Measurements from ENCODE around the gene SMG9.

The SMG9 gene

GRCh38 chr19:43755256-43755801 is 567 bp upstream of the SMG9 start:
- DNase-seq (ENCODE audit: low spot score): peak; percentile 81

- no peak for DNase-seq (ENCODE audit: low spot score)
Measured at GRCh38 chr19:43754253-43754502, 584 bp downstream of the SMG9 start.

GRCh38 chr19:43752287-43752875 is 2.4 kb downstream of the SMG9 start:
- DNase-seq (ENCODE audit: low spot score): no peak

- no peak for DNase-seq (ENCODE audit: low spot score)
Measured at GRCh38 chr19:43751466-43752220, 3.1 kb downstream of the SMG9 start.

- no peak for DNase-seq (ENCODE audit: low spot score)
Measured at GRCh38 chr19:43749898-43750297, 4.9 kb downstream of the SMG9 start.

DNA sequence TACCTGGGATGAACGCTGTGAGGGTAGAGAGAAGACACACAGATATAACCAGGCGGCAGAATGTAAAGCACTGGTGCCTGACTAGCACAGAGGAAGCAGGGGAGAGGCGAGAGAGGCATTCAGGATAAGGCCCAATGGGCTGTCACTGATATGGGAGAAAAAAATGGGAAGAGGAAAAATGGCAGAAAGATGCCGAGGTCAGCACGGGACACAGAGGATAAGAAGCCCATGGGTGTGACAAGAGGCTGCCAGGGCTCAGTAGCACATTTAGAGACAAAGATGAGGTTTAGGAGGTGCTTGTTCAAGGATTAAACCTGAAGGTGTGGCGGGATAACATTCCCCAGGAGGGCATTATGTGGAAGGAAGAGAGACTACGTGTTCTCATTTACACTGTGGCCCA is 5.6 kb downstream of the SMG9 start:
- DNase-seq (ENCODE audit: low spot score): no peak

DNA sequence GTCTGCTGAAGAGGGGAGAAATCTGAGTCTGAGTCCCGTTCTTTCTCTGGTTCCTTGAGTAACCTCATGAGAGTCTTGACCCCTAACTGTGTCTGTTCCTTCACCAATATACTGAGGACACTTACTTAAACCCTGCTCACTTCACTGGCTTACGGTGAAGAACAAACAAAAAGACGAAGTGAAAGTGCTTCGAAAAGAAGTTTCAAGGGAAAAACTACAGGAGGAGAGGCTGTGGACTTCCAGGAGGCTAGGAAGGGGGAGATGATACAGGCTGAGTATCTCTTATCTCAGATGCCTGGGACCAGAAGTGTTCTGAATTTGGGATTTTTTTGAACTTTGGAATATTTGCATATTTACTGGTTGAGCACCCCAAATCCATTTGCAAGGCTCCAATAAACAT is 6.1 kb downstream of the SMG9 start:
- no peak for DNase-seq (ENCODE audit: low spot score)

GRCh38 chr19:43748205-43748594 is 6.6 kb downstream of the SMG9 start:
- DNase-seq (ENCODE audit: low spot score): no peak

DNA sequence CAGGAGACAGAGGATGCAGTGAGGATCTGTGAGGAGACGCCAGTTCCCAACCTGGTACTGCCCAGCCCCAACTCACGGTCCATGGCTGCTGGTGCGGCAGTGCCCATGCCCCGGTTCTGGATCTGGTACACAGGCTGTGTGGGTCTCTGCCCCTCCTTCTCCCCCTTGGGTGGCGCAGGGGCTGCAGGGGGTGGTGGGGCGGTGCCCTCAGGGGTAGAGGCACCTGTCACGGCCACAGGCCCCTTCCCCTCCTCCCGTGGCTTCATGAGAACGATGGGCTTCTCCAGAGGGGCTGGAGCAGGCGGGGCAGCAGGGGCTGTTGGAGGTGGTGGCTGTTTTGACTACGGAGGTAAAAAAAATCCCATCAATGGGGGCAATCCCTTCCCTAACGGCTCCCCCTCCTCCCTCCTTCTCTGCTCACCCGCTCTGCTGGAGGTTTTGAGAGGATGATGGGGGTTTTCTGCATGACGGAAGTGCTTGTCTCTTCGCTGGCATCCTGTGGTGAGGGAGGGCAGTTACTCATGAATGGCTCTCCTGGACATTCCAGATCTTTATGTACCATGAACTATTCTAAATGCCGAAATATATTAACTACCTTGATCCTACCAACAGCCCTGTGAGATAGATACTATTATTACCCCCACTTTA is 7.1 kb downstream of the SMG9 start:
- DNase-seq (ENCODE audit: low spot score): no peak

GRCh38 chr19:43743059-43743458 is 11.7 kb downstream of the SMG9 start:
- DNase-seq (ENCODE audit: low spot score): no peak

GRCh38 chr19:43741075-43741825 is 13.5 kb downstream of the SMG9 start:
- DNase-seq (ENCODE audit: low spot score): no peak

DNA sequence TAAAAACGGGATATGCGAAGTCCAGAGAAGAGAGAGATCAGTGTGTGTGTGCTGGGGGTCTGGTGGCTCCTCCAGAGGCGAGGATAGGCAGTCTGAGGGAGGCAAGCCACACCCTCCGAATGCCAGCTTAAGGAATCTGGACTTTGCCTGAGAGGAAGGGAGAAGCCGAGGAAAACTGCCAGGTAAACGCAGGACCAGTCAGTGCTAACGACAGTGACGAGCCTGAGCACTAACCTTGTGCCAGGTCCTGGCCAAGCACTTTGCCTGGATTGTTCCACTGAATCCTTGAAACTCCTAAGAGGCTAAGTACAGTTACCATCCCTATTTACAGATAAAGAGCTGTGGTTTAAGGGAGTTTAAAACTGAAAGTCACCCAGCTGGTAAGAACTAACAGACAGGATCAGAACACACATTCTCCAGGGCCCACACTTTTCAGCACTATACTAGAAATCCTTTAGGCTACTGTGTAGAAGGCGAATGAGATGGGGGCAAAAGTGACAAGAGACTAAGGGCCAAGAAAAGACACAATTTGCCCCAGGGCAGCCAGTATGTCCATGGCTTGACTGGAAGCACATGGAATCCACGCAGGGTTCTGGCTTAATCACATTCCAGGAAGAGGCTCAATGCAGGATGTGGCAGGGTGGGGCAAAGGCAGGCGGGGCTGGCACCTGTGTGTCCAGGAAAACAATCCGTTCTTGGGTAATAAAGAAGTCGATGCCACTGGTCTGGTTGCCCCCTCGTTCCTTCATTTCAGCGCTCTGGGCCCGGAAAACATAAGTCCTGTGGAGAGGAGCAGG is 15.1 kb downstream of the SMG9 start:
- DNase-seq (ENCODE audit: low spot score): no peak

DNA sequence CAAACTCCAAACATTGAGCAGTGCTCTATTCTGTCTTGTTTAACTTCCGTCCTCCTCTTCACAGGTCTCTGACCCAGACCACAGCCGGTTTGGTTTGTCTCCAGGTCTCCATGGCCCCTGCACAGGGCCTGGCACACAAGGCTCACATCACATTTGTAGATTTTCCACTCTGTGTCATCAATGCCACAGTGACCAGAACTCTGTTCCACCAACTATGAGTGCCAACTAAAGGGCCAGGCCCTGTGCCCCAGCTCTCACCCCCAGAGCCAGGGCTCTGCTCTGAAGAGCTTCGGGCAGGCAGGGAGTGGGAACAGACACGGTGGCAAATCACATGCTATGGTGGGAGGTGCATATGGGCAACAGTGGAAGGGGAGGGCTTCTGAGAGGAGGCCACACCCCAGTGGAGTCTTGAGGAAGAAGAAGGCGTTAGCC is 16.0 kb downstream of the SMG9 start:
- peak; percentile 68 for DNase-seq (ENCODE audit: low spot score)

- DNase-seq (ENCODE audit: low spot score): no peak
Measured at GRCh38 chr19:43735957-43736356, 18.8 kb downstream of the SMG9 start.

DNA sequence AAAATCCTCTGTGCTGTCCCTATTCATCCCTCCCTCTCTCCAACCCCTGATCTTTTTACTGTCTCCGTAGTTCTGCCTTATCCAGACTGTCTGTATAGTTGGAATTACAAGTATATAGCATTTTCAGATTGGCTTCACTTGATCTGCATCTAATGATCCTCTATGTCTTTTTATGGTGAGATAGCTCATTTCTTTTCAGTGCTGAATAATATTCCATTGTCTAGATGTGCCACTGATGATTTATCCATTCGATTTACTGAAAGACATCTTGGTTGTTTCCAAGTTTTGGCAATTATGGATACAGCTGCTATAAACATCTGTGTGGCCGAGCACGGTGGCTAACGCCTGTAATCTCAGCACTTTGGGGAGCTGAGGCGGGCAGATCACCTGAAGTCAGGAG is 19.7 kb downstream of the SMG9 start:
- DNase-seq (ENCODE audit: low spot score): no peak

- no peak for DNase-seq (ENCODE audit: low spot score)
Measured at GRCh38 chr19:43731846-43732245, 22.9 kb downstream of the SMG9 start.

DNA sequence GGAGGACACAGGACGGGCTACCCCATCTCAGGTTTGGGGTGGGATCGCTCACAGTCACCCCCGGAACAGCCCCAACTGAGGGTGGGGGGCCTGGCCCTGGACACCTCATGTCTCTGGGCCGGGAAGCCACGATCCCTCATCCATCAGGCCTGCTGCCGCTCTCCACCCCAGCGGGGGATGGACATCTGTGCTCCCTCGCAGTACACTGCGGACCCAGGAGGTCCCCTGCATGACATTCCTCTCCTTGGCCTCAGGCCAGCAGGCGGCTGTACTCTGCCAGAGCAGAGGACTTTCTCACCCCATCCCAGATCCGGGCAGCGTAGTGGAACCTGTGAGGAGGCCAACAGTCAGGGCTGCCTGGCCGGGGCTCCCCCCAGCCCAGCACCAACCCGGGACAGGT is 23.4 kb downstream of the SMG9 start:
- no peak for DNase-seq (ENCODE audit: low spot score)

DNA sequence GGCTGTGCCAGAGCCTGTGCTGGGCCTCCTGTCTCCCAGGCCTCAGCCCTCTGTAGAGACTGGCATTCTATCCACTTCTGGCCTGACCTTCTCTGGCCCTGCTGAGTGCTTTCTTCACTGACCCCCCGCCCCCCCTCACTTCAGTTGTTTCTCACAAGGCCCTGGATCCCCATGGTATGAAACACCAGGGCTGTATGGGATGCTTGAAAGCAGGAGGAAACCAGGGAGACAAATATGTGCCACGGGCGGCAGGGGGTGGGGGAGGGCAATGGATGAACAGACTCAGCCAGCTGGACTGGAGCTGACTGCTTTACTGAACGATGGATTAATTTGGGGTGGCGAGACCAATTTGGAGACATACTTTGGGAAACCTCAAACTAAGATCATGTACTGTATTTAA is 24.8 kb downstream of the SMG9 start:
- no peak for DNase-seq (ENCODE audit: low spot score)

- DNase-seq (ENCODE audit: low spot score): no peak
Measured at GRCh38 chr19:43727593-43727853, 27.2 kb downstream of the SMG9 start.

DNA sequence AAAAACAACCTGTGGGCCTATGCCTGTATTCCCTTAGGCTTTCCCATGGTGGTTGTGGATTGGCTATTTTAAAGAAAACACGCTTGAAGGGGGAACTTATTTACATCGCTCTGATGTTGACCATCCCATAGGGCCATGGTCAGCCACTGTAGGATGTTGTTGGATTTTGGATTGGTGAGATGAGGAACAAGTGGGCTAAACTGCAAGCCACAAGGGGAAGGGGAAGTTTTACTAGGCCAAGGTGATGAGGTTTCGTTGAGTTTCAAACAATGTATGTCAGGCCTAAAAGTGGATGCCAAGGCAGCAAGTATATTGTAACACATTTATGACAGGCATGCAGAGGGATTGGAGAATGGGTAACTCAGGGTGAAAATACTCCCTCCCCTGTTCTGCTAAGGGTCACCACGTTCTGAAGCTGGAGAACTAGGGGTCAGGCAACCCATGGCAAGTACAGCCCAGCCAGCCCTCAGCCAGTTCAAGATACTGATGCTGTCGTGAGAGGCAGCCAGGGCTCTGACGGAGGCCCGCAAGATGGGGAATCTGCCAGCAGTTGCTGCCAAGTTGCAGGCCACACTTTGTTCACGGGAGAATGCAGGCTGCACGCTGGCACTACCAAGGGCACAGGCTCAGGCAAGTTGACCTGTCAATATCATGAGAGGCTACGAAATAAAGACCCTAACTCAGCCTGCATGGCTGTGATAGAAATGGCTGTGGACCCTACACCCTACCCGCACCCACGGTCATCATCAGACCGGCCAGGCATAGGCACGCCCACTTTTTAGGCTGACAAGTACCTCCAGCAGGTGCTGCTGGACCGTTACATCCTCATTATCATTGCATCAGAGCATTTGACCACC is 27.8 kb downstream of the SMG9 start:
- DNase-seq (ENCODE audit: low spot score): no peak

DNA sequence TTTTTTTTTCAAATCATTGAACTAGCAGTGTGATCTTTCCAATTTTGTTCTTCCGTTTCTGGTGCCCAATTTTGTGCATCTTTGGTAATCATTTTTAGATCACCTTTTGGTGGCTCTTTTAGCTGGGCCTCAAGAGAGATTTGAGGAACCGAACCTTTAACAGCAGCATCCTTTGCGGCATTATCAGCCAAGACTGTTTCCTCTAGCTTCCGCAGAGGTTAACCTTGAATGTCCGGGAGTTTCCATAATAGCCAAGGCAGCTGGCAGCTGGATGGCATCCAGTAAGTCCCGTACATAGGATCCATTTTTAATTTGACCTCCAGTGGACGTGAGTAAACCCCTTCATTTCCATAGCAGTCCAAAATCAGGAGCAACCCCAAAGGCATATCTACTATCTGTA is 29.3 kb downstream of the SMG9 start:
- no peak for DNase-seq (ENCODE audit: low spot score)
